B cell (primary cell): ENCODE results near the gene CYTIP. TPM values are rescaled to one million over a fixed set of nuclear protein-coding genes. Genes with fewer than 3 reads are reported as not detected.

Experiments
- ATAC-seq: fragments of 200-7000 bp; cut with Tn5 transposase; one replicate; pipeline ENCODE4 v1.10.0; 2021; ENCODE audit warnings: low read depth, mild to moderate bottlenecking, moderate number of reproducible peaks, moderate library complexity
- CTCF ChIA-PET: fragments of 350-600 bp; sonication (Branson Sonifier 250); formaldehyde crosslinking; loops from one replicate; lab custom pipeline; 2021; ENCODE audit warnings: antibody characterized with exemption, inconsistent platforms; lab: Charles Lee
- POLR2A ChIA-PET: fragments of 350-600 bp; sonication (Branson Sonifier 250); formaldehyde crosslinking; loops from one replicate; lab custom pipeline; 2021; ENCODE audit warnings: antibody characterized with exemption; lab: Charles Lee
- DNase-seq: peaks from one replicate; pipeline ENCODE4 v3.0.0; 2013
- H2AFZ ChIP-seq: 2 replicates; pipeline ENCODE4 v1.6.1; 2012; ENCODE audit warnings: mild to moderate bottlenecking, low read depth, low read length; ENCODE audit not compliant: insufficient read depth, poor library complexity, severe bottlenecking
- H3K27ac ChIP-seq, 2 donors: 1 replicate in 1 of 2; 2 replicates in 1 of 2; pipeline ENCODE4 v1.5.1; 2012 to 2013; ENCODE audit warnings: low read length in 2 of 2, mild to moderate bottlenecking in 2 of 2, moderate library complexity in 1 of 2
- H3K27me3 ChIP-seq, 4 experiments: fragments of 200-600 bp in 1 of 4; sonication (generic) in 1 of 4; replicated peaks in 1 of 4; 1 replicate in 2 of 4; 2 replicates in 2 of 4; pipeline versions ENCODE4 v1.6.1 to v1.7.0; 2013 to 2016; ENCODE audit warnings: low read length in 3 of 4, mild to moderate bottlenecking in 2 of 4, mixed read lengths in 1 of 4, moderate library complexity in 1 of 4; ENCODE audit not compliant: insufficient read depth in 4 of 4, control insufficient read depth in 3 of 4; ENCODE audit errors: control extremely low read depth in 1 of 4
- H3K36me3 ChIP-seq, 2 experiments: replicated peaks in 1 of 2; 1 replicate in 1 of 2; 2 replicates in 1 of 2; pipeline versions ENCODE4 v1.6.1 to v1.7.1; 2013; ENCODE audit warnings: low read length in 1 of 2; ENCODE audit not compliant: insufficient read depth in 2 of 2, control insufficient read depth in 1 of 2; ENCODE audit errors: control extremely low read depth in 1 of 2, extremely low read depth in 1 of 2
- H3K4me1 ChIP-seq, 2 donors: fragments of 200-600 bp in 1 of 2; sonication (generic) in 1 of 2; 1 replicate in 1 of 2; 2 replicates in 1 of 2; pipeline versions ENCODE4 v1.5.1 to v1.6.1; 2013 to 2017; ENCODE audit warnings: low read length in 2 of 2; ENCODE audit not compliant: control insufficient read depth in 2 of 2, insufficient read depth in 2 of 2
- H3K4me2 ChIP-seq: replicated peaks from 2 replicates; pipeline ENCODE3; 2012; ENCODE audit warnings: mild to moderate bottlenecking, low read depth, low read length; ENCODE audit not compliant: poor library complexity, severe bottlenecking
- H3K4me3 ChIP-seq, 5 experiments: fragments of 200-600 bp in 1 of 5; sonication (generic) in 1 of 5; 1 replicate in 3 of 5; 2 replicates in 2 of 5; pipeline versions ENCODE4 v1.5.1 to v1.7.0; 2011 to 2016; ENCODE audit warnings: low read length in 4 of 5, mild to moderate bottlenecking in 4 of 5, low read depth in 2 of 5, control low read depth in 1 of 5, moderate library complexity in 1 of 5; ENCODE audit not compliant: insufficient read depth in 1 of 5; ENCODE audit errors: control extremely low read depth in 1 of 5, extremely low read depth in 1 of 5
- H3K79me2 ChIP-seq: fragments of 200-600 bp; sonication (generic); one replicate; pipeline ENCODE4 v1.6.0; 2016; ENCODE audit warnings: low read length; ENCODE audit not compliant: control insufficient read depth, insufficient read depth
- H3K9ac ChIP-seq: fragments of 200-600 bp; sonication (generic); 2 replicates; pipeline ENCODE4 v1.6.1; 2017; ENCODE audit warnings: mild to moderate bottlenecking, low read length, moderate library complexity
- H3K9me3 ChIP-seq, 3 donors: one replicate each; pipeline versions ENCODE4 v1.6.1 to v1.7.1; 2013; ENCODE audit warnings: low read length in 2 of 3; ENCODE audit not compliant: control insufficient read depth in 2 of 3, insufficient read depth in 1 of 3; ENCODE audit errors: control extremely low read depth in 1 of 3
- H4K20me1 ChIP-seq: 2 replicates; pipeline ENCODE4 v1.6.0; 2012; ENCODE audit warnings: mild to moderate bottlenecking, low read length; ENCODE audit not compliant: insufficient read depth, control insufficient read depth, poor library complexity, severe bottlenecking
- H3K27ac Mint-ChIP-seq: one replicate; pipeline ENCODE4 v1.8.0; 2021; ENCODE audit warnings: mixed read lengths
- H3K27me3 Mint-ChIP-seq: one replicate; pipeline ENCODE4 v1.8.0; 2021; ENCODE audit warnings: mixed read lengths
- H3K4me1 Mint-ChIP-seq: one replicate; pipeline ENCODE4 v1.8.0; 2021; ENCODE audit warnings: mixed read lengths
- H3K4me3 Mint-ChIP-seq: one replicate; pipeline ENCODE4 v1.8.0; 2021; ENCODE audit warnings: mixed read lengths
- H3K9me3 Mint-ChIP-seq: one replicate; pipeline ENCODE4 v1.8.0; 2022; ENCODE audit warnings: mixed read lengths; ENCODE audit not compliant: insufficient read depth
- EZH2 ChIP-seq: IDR thresholded peaks from 2 replicates; pipeline ENCODE4 v1.6.1; 2012; ENCODE audit warnings: borderline replicate concordance, low read depth, mild to moderate bottlenecking, moderate library complexity, low read length; ENCODE audit not compliant: insufficient read depth, poor library complexity, severe bottlenecking
- WGBS: methylation state at CpG from one replicate; pipeline ENCODE4 v1.1.5; 2013; ENCODE audit warnings: missing lambda C conversion rate; ENCODE audit not compliant: insufficient coverage; 5-methylcytosine and 5-hydroxymethylcytosine counted together
- intact Hi-C: fragments of 100-400 bp; cut with micrococcal nuclease; formaldehyde crosslinking; loops from one replicate; pipeline ENCODE4 v1.10.0; 2022
- polyA plus RNA-seq: library from polyadenylated mRNA; depleted of rRNA; stranded (reverse); fragments of >200 nt; gene quantifications from 2 replicates; pipeline ENCODE4 v1.2.3, GENCODE V29; 2012
- total RNA-seq, 2 donors: library from RNA; stranded (reverse); fragments of 120-200 nt in 1 of 2; gene quantifications; 1 replicate in 1 of 2; 2 replicates in 1 of 2; pipeline versions ENCODE4 v1.2.3 to v1.2.4, GENCODE V29; 2013 to 2022
- TF ChIP-seq, protein P1 (sequence below): fragments of 200-600 bp; IDR thresholded peaks from one replicate; pipeline ENCODE4 v1.8.0; 2022; ENCODE audit warnings: antibody characterized with exemption, mild to moderate bottlenecking

The CYTIP gene
- total and polyA plus RNA-seq, 2 donors (not counting 1 experiment from before 2014, with no cell fraction given) = 73.0 to 327 TPM

DNA sequence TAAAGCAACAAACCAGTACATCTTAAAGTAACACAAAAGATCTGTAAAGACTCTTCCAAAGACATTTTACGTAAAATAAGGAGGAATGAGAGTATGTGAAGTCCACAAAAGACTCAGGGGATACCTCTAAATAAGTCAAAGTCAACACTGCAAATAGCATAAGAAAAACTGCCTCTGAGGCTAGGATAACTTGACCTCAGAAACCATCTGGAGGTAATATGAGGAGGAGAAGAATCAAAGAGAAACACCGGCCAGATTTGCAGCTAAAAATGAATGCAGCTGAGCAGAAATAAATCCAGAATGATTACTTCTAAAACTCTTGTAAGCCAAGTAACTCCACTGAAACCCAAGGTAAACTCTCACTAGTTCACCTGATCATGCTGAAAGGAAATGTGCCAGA is 66.0 kb downstream of the CYTIP start:
- H3K9me3 Mint-ChIP-seq = peaks cover 17% of the 10 kb centered on the region
- TF ChIP-seq, protein P1, sequence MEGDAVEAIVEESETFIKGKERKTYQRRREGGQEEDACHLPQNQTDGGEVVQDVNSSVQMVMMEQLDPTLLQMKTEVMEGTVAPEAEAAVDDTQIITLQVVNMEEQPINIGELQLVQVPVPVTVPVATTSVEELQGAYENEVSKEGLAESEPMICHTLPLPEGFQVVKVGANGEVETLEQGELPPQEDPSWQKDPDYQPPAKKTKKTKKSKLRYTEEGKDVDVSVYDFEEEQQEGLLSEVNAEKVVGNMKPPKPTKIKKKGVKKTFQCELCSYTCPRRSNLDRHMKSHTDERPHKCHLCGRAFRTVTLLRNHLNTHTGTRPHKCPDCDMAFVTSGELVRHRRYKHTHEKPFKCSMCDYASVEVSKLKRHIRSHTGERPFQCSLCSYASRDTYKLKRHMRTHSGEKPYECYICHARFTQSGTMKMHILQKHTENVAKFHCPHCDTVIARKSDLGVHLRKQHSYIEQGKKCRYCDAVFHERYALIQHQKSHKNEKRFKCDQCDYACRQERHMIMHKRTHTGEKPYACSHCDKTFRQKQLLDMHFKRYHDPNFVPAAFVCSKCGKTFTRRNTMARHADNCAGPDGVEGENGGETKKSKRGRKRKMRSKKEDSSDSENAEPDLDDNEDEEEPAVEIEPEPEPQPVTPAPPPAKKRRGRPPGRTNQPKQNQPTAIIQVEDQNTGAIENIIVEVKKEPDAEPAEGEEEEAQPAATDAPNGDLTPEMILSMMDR = no peak
- TF ChIP-seq EZH2 = no peak
- no peak overlapping the region for H3K27ac ChIP-seq
- H3K4me2 ChIP-seq = no peak overlapping the region
- no peak overlapping the region for H3K4me3 ChIP-seq
- ChIA-PET CTCF (no interaction called here), POLR2A (no interaction called here)
- H3K27ac Mint-ChIP-seq = no peak overlapping the region
- peaks cover 0 to 3% of the 10 kb centered on the region in 2 experiments for H3K36me3 ChIP-seq
- DNase-seq = no peak
- H3K79me2 ChIP-seq = no peaks in the 10 kb centered on the region
- peaks cover 9% of the 10 kb centered on the region for H3K4me1 Mint-ChIP-seq
- no peak overlapping the region for H2AFZ ChIP-seq
- no peaks in the 10 kb centered on the region for H4K20me1 ChIP-seq
- ATAC-seq = no peak
- intact Hi-C loops = no loop called here
- peaks cover 0 to 3% of the 10 kb centered on the region in 2 donors for H3K4me1 ChIP-seq
- no peak overlapping the region for H3K9ac ChIP-seq
- peaks cover 0 to 24% (median 21%) of the 10 kb centered on the region in 3 donors for H3K9me3 ChIP-seq
- WGBS = no CpG with 5 or more reads among the region's 2 CpGs
- no peak overlapping the region for H3K4me3 Mint-ChIP-seq
- no peaks in the 10 kb centered on the region for H3K27me3 Mint-ChIP-seq
- no peaks in the 10 kb centered on the region for H3K27me3 ChIP-seq

DNA sequence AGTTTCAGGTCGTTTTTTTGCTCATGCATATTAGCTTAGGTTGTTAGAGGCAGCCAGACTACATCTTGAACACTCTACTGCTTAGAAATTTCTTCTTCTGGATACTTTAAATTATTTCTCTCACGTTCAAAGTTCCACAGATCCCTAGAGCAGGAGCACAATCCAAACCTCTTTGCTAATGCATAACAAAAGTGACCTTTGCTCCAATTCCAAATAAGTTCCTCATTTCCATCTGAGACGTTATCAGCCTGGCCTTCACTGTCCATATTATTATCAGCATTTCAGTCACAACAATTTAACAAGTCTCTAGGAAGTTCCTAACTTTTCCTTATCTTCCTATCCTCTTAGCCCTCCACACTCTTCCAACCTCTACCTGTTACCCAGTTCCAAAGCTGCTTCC is 67.8 kb downstream of the CYTIP start:
- POLR2A ChIA-PET = no interaction called here
- no peak overlapping the region for H3K27ac Mint-ChIP-seq
- no peak for ATAC-seq

More for the DNA sequence above, 67.8 kb downstream of the CYTIP start:
- no peak for DNase-seq
- no peak overlapping the region for H3K4me3 ChIP-seq
- H3K4me1 ChIP-seq = peaks cover 0 to 3% of the 10 kb centered on the region in 2 donors
- TF ChIP-seq, protein P1 = no peak
- no peak for TF ChIP-seq EZH2
- no peaks in the 10 kb centered on the region for H3K27me3 ChIP-seq
- peaks cover 0 to 24% (median 21%) of the 10 kb centered on the region in 3 donors for H3K9me3 ChIP-seq
- 86% methylated on average over 2 of the region's 3 CpGs for WGBS
- no peaks in the 10 kb centered on the region for H4K20me1 ChIP-seq
- no peak overlapping the region for H3K4me3 Mint-ChIP-seq
- H3K27me3 Mint-ChIP-seq = no peaks in the 10 kb centered on the region
- CTCF ChIA-PET = interaction anchor here (1.4 kb wide), 1 partner anchor 11 kb away, joined by 3 read pairs; no protein-coding TSS in a partner anchor
- no peak overlapping the region for H2AFZ ChIP-seq
- H3K4me1 Mint-ChIP-seq = peaks cover 4% of the 10 kb centered on the region
- H3K79me2 ChIP-seq = no peaks in the 10 kb centered on the region
- no peak overlapping the region for H3K9ac ChIP-seq
- intact Hi-C loops = no loop called here
- H3K9me3 Mint-ChIP-seq = peaks cover 17% of the 10 kb centered on the region
- H3K4me2 ChIP-seq = no peak overlapping the region
- H3K36me3 ChIP-seq = peaks cover 0 to 3% of the 10 kb centered on the region in 2 experiments
- no peak overlapping the region for H3K27ac ChIP-seq
